H4 (cell line): ENCODE measurements around the gene GRIA1. TPM values are rescaled to one million over a fixed set of nuclear protein-coding genes. Genes with fewer than 3 reads are reported as not detected.

Source experiments
- DNase-seq: peaks from one replicate; pipeline ENCODE4 v3.0.0-alpha.2; 2015; ENCODE audit warnings: low spot score
- total RNA-seq: library from RNA; depleted of rRNA; stranded (reverse); fragments of >200 nt; shearing (Covaris generic); gene quantifications from 2 replicates; pipeline ENCODE4 v1.2.3, GENCODE V29; 2014; rRNA removed

GRIA1 gene
- not detected in 2 replicates for total RNA-seq

DNA sequence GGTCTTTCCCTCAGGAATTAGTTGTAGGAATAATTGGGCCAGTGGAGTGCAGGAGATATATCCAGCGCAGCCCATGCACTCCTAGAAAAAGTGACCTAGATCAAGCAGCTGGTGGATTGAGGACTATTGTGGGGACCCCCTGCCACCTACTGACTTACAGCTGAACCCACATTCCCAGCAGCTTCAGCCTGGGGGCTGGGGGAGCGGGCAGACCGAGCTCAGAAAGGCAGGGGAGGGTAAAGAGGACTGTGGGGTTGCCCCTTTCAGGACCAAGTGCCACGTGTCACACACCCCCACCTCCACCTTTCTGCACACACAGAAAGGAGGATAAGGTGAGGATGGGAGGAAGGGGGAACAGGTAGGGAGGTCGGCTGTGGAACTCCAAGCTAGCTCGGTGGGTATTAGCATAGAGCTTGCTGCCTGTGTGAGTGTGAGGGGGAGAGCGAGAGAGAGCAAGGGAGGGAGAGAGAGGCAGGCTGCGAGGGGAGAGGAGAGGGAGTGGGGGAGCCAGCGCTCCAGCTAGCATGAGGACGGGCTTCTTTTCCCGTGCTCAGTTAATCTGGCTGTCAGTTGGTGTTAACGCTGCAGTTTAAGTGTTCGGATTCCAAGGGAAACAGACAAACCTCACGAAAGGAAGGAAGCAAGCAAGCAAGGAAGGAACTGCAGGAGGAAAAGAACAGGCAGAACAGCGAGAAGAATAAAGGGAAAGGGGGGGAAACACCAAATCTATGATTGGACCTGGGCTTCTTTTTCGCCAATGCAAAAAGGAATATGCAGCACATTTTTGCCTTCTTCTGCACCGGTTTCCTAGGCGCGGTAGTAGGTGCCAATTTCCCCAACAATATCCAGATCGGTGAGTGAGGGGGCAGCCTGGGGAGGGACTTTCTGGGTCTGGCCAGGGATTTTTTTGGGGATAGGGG, at the start of gene GRIA1:
TSS of gene GRIA1 (plus strand) at position 553 of the 920 bp plus-strand sequence.
- DNase-seq, result no peak

DNA sequence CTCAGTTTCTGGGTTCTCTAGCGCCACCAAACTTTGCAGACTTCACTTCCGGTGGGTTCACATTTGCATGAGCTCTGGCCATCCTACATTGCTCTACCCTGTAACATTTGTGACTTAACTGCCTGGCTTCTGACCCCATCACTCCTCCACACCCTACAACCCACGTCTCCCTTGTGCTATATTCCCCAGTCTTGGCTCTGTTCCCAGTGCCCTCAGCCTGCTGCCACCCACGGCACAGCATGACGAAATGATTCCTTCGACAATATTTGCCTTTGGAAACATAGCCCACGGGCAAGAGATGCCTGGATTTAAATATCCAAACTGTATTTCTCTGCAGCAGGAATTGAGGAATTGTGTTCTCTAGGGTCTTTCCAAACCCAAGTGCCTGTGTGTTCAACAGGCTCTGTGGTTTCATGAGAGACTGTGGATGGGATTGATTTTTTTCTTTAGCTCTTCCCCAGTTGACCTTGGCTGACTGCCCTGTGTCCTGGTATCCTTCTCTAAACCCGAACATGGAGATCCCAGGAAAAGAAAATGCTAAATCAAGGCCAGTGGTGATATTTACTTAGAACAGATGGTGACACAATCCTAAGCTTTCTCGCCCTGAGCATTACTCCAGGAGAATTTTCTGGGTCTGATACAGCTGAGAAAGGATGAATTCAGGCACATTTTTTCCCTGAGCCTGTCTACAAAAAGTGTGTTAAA, 44.4 kb upstream of the GRIA1 start:
- no peak for DNase-seq

DNA sequence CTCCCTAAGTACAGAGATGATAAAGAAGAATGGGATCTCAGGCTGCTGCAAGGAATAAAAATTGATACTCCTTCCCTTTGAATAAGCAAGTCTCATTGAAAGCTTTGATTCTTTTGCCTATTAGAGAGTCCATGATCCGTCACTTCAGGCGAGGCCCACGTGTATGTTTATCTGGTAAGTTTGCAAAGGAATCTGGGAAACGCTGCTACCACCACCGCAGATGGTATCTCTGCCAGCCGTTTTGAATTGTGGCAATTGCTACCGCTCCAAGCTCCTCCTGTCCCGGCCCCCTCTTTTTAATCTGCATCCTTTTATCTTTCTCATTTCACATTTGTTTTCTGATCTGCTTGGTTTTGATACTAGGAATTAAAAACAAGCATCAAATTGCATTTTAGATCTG, 42.9 kb upstream of the GRIA1 start:
- no peak for DNase-seq

DNA sequence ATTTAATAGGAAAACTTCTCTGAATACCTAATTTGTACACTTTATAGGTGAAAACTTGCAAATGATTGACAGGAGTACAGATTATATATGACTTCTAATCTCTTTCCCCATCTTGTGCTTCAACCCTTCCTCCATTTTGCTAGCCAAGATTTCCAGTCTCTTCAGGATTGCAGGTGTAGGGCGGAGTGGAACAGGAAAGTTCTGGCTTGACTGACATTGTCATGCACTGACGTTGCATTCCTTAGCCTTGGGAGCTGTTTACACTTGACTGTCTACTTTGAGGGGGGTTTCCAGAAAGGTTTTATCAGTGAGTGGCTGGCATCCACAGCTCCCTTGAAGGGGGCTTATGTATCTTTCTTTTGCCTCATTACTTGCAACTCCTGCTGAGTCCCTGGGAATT, 34.1 kb upstream of the GRIA1 start:
- DNase-seq, result no peak

DNA sequence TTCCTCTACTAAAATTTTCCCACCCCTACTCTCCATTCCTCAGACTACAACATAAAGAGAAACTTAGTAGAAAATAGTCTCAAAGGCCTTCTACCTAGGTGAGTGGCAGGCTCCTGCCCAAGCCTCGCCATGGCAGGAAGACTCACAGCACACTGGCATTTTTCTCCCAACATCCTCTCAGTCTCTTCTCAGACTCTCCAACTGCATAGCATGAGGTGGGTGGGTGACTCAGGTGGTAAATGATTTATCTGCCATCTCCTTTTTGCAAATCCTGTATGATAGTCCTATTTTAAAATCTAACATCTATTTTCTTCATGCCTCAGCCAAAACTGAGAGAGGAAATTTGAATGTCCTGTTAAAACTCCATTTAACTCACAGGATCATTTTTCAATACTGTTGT, 33.5 kb upstream of the GRIA1 start:
- no peak for DNase-seq

DNA sequence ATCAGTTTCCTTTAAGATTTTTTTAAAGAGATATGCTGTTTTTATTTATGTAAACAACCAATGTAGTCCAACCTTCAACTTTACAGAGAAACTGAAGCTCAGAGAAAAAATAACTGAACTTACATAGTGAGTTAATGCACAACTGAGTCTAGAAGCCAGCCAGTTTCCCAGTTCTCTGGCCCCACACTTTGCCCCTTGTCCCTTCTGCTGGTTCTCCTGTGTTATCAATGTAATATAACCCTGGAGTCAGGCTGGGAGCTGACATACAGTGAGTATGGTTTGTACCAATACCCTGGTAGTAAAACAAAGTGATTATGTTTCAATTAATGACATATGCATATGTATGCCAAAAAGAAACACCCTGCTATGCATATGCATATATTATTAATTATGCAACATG, 32.2 kb upstream of the GRIA1 start:
- DNase-seq, result no peak

DNA sequence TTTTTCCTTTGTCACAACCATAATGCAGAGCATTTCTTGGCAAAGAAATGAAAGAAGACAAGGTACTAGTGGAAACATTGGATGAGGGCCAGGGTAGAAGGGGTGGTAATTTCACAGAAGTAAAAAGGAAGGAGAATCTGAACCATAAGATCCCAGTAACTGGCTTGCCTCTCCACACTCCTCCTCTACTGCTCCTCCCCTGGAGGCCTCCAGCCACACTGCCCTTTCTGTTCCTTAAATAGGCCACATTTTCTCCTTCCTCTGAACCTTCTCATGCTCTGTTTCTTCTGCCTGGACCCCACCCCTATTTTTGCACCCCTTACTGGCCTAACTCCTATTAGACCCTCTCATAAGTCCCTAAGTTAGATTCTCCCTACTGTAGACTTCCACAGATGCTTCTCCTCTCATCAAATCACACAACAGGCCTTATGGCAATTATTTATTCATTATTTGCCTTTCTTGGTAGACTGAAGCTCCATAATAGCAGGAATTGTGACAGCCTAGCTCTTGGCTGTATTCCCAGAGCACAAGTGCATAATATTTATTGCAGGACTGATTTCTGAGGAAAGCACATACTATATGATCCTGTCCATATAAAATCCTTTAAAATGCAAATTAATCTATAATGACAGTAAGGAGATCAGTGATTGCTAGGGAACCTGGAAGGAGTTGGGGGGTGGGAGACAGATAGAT, 31.3 kb upstream of the GRIA1 start:
- DNase-seq, result no peak

DNA sequence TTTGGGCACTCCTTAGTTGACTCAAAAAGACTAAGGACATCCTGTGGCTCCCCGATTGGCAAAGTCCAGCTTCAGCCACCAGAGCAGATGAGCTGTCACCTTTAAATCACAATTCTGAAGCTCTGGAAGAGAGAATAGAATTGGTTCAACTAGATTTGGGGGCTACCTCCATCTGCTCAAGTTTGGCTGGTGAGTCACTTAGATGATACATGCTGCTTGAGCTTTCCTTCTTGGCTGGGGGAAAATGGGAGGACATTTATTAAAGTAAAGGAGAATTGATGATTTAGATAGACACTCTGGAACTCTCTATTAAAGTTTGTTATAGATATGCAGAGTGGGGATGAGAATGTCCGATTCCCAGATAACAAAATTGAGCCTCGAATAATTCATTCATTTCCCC, 30.0 kb upstream of the GRIA1 start:
- DNase-seq, result no peak

DNA sequence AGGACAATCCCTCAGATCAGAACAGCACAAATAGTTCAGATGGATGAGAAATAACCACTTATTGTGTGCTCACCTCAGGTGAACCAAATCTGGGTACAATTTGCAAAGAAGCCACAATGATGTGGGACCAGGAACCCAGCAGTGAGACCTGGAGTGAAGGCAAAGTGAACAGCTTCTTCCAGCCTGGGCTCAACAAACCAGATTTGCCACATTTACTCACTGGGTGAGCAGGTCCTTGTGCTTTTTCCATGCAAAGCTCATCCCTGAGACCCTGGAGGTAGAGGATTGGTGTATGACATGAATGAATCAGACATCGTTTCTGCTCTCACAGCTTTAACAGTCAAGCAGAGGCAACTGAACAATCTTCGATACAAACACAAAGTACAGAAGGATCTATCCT, 29.1 kb upstream of the GRIA1 start:
- no peak for DNase-seq

DNA sequence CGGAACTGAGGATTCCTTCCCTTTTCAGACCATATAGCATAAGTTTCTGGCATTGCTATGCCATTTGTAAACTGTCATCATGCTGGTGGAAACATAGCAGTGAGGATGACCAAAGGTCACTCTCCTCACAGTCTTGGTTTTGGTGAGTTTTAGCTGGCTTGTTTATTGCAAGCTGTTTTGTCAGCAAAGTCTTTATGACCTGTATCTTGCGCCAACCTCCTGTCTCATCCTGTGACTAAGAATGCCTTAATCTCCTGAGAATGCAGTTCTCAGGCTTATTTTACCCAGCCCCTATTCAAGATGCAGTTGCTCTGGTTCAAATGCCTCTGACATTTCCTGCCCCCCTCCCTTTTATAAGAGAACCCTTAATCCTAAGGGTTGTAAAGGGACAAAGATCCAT, 26.7 kb upstream of the GRIA1 start:
- DNase-seq, result no peak

DNA sequence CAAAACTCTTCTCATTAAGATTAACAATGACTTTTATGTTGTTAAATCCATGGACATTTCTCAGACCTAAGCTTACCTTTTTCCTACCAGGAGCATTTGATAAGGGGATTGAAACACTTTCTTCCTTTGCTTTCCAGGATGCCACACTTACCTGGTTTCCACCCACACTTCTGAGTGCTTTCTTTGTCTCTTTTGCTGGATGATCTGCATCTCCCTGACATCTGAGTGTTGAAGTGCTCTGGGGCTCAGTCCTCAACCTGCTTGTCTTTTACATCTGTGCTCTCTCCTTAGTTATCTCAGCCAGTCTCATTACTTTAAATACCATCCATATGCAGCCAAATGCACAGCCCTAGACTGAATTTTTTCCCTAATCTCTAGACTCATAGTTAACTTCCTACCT, 22.9 kb upstream of the GRIA1 start:
- no peak for DNase-seq

DNA sequence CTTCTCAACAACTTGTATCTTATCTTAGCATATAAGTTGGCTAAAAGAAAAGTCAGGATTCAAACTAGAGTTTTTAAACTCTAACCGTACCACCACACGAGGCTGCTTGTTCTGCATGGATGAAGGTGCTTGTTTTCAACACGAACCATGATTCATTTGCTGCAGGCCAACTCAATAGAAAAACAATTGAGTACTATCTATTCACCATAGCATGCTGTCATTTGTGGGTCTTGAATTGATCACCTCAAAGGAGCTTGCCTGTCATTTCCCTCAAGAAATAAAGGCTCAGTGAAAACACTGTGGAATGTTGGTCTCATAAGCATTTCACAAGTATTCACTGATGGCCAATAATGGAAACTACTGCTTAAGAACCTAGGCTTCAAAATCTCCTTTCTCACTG, 21.0 kb upstream of the GRIA1 start:
- DNase-seq, result no peak

DNA sequence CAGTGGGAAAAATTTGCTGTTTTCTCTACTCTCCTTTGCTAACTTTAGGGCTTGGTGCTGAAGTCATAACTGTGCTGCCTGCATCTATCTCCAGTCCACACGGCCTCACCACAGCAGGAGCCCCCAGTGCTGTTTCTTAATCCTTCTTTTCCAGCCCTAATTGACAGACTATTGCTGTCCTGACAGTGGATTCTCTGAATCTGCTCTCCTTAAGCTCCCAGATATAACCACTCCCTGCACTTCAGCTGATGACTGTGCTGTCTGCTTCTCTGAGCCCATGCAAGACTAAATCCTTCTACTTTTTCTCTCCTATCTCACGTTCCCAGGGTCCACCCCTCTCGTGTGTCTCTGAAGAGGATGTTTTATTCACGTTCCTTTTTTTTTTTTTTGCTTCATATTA, 19.7 kb upstream of the GRIA1 start:
- no peak for DNase-seq

DNA sequence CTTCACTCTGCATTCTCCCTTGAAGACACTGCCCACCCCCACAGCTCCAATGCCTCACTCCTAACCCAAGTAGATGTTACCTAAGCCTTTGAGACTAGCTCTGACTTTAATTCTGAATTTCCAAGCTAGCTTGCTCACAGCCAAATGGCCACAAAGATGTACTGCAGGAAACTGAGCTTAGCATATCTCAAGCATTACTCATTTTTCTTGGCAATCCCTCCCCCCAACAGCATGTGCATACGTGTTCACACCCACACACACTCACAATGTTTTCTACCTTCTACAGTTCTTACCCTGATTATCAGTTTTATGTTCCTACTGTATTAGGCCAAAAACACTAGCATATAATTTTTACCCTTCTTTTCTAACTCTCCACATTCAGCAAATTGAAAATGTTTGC, 13.7 kb upstream of the GRIA1 start:
- no peak for DNase-seq

DNA sequence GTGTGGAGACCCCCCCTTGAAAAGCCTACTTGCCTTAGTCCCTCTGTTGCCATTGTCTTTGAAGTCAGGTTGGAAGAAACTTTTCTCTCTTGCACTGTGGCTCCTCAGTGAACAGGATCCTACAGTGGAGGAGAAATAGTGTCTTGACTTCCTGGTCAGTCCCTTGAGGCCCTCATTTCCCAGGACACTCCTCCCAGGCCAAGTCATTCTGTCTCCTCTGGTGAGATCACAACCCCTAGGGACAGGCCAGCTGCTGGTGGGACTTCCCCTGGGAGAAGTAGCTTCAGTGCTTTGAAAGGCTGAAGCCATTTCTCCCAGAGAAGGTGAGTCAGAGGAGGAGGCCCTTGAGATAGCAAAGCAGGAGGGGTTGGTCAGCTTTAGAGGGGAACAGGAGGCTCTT, 10.1 kb upstream of the GRIA1 start:
- no peak for DNase-seq

DNA sequence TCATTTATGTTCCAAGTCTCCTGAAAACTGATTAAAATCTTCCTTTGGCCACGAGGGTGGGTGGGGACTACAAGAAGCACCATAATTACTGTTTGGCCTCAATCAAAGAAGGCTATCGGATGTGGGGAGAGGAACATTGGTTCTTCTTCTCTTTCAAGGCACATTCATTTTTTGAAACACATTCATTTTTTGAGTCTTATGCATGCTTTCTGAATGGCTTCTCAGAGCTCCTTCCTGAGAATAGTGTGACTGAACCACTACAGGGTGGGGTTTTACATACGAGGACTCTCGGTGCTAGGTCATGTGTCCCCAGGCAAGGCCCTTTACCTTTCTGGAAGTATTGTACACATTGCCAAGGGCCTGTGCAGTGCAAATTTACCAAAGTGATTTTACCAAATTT, 7.0 kb upstream of the GRIA1 start:
- DNase-seq, result no peak

DNA sequence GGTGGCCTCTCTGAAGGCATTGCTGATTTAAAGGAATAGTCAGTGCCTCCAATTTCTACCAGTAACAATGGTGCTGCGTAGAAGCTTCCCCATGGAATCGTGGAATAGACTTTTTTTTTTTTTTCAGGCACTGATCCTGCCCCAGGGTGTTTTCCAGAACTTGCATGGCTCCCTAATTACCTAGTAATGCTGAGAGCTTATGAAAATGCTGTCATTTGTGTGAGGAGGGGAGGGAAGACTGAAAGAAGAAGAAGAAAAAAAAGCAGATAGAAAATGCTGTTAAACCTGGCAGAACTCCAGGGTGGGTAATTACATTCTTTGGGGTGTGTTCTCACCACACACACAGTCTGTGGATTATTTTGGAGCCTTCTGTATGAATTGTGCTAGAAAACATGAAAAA, 4.8 kb upstream of the GRIA1 start:
- DNase-seq, result no peak

DNA sequence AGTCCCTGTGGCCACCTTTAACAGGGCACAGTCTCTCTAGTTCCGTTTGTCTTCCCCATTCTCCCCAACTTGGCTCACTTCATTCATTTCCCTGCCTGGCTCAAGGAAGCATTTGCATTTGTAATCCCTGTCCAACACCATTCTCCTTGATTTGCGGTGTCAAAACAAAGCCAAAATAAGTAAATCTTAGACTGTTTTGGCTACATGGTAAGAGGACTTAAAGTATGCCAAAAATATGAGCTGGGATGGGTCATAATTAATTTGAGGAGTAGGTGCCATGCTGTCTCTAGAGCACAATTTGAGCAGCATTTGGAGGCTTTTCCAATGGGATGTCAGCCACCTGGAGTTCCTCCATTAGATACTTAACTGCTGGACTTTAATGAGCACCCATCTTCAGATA, 3.7 kb upstream of the GRIA1 start:
- DNase-seq, result no peak

DNA sequence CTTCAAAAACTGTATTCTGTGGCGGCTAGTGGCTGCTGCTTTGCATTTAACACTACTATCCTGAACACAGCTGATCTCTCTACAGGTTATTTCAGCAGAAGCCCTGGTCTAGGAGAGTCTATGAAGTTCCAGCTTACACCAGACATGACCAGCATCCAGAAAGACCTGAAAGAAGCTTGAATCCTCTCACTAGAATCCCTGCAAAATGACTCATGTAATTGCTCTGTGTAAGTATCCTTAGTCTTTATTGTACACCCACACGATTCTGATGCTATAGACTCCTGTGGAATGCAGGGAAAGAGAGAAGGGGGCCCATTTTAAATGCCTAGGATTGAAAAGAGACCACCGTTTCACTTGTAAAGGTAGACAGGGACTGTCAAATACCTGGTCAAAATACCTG, 859 bp upstream of the GRIA1 start:
- DNase-seq, result no peak

DNA sequence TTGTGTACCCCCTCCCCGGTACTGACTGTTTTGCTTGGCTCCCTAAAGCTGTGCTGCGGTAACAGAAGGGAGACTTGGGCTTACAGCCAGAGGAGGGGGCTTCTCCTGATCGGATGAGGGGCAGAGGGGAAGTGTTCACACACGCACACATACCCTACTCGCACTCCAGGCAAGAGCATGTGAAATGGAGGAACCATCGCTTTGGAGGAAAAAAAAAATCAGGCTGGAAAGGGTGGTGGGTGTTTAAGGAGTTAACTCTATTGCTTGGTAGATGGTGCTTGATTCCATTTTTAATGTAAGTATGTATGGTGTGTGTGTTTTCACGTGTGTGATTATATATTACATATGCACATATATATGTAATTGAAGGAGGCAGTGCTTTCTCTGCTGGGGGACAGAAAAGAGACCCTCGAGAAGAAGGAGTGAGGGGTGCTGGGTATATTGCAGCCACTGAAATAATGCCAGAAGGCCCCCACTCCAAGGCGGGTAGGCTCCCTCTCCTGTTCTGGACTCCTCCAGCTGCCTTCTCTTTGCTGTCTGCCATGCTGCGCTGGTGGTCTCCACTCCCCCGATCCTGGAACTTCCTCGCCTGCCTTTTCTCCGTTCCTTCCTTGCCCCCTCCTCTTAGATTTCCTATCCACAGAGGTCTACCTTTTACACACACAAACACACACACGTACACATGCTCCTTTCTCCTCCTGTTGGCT, 721 bp downstream of the GRIA1 start:
- no peak for DNase-seq

DNA sequence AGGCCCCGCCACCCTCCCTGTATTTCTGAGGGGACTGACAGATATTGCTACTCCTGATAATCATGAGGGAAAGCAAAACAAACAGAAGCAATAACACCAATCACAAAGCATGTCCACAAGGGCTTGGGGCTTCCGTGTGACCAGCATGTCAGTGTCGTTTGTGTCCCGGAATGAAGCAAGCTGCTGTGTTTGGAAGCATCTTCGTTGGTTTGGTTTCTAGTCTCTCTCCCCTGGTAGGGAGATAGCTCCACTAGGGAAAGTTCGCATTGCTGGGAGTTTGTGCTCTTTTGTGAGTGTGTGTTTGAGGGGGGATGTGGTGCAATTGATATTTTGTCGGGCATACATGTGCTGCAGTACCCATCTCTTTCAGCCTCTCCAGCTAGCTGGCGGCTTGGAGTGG, 1.4 kb downstream of the GRIA1 start:
- no peak for DNase-seq

DNA sequence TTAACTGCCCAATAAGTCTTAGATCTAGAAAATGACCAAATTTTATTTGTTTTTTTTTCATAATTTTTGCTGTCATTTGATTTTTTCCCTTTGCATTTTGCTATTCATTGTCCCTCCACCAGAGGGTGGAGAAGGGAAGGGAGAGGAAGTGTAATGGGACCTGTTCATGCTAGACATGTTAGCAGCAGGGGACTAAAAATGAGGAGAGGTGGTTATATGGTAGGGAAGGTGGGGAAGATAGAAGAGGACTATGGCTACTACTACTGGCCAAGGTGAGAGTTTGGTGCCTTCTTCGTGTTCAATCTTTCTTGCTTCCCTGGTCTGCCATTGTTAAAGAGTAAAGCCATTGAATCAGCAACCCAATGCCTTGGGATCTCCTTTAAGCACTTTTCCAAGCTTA, 6.4 kb downstream of the GRIA1 start:
- DNase-seq, result no peak
